ENCODE data around the gene TPST2.

TPST2 gene

DNA sequence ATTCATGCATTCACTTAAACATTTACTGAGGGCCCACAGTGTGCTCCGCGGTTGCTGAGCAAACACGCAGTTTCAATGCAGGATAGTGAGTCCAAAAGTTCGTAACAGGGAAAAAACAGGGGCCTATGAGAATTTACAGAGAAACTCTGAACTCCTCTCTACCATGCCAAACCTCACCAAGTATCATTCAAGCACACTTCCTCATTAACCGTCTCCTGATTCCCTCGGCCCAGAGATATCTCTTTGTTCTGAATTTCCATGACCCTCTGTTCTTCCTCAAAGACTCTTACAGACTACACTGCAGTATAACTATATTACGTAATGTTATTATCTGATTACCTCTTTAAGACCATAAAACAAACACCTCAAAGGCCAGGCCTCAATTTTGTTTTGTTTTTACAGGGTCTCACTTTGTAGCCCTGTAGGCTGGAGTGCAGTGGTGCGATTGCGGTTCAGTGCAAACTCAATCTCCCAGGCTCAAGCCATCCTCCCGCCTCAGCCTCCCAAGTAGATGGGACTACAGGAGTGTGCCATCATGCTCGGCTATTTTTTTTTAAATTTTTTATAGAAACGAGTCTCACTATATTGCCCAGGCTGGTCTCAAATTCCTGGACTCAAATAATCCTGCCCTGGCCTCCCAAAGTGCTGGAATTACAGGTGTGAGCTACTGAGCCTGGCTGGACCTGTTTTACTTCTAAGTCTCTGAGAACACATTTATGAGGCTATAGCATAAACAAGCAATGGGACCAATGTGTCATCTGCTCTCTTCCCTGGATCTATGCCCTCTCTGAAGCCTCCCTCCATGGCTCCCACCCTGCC, 109.9 kb downstream of the TPST2 start:
- intact Hi-C loops (cut with DNase I; ENCODE audit: low total_unique reads) = loop anchor here (10.0 kb wide), 1 partner anchor 105 kb away; no protein-coding TSS in a partner anchor
- Histone ChIP-seq H3K4me1 (peaks cover 0 to 49% (median 37%) of the 10 kb centered on the region in 4 donors), H3K36me3 (peaks cover 24 to 38% (median 30%) of the 10 kb centered on the region in 3 donors), H3K4me3 (no peak overlapping the region), H3K9me3 (no peaks in the 10 kb centered on the region), H3K27ac (no peak overlapping the region), H3K27me3 (no peaks in the 10 kb centered on the region)
- no peak for TF ChIP-seq CTCF (IDR thresholded peaks at IDR 0.05)
- DNase-seq = peak in 1 of 2 donors; percentile 11

DNA sequence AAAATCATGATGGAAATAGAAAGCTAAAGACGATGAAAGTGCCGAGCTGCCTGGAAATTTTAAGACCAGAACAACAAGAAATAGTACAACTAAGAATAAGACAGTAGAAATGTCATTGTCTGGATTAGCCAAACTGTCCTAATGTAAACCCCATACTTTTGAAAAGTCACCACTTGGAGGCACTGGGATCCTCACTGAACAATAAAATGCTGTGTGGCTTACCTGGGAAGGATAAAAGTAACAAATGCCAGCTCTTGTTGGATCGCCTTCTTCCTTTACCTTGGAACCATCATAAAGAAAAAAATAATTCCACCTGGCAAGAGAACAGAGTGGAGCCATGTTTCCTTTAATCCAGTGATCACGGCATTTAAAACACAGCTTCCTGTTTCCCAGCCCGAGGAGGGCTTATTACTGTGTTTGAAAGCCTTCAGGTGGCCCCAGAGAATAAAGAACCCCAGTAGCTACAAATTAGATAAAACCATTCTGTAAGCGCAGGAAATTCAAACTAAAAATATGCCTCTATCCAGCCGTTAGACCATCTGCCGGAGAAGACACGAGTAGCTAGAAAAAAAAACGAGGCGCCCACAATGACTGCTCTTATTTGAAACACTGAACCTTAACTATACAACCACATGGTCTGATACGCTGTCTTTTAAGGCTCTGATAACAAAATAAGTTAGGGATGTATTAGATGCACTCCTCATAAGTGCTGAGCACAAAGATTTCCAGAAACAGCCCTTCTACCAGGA, 110.7 kb downstream of the TPST2 start:
- H3K9me3 ChIP-seq = no peaks in the 10 kb centered on the region
- peaks cover 0 to 41% (median 33%) of the 10 kb centered on the region in 4 donors for H3K4me1 ChIP-seq
- intact Hi-C loops (cut with DNase I; ENCODE audit: low total_unique reads) = no loop called here
- no peak overlapping the region for H3K4me3 ChIP-seq
- no peak for DNase-seq
- peaks cover 30 to 44% (median 35%) of the 10 kb centered on the region in 3 donors for H3K36me3 ChIP-seq
- H3K27me3 ChIP-seq = no peaks in the 10 kb centered on the region
- TF ChIP-seq CTCF (IDR thresholded peaks at IDR 0.05) = no peak
- H3K27ac ChIP-seq = no peak overlapping the region

GRCh38 chr22:26477341-26477731, 112.6 kb downstream of the TPST2 start:
- Histone ChIP-seq H3K36me3 (peaks cover 42 to 62% (median 42%) of the 10 kb centered on the region in 3 donors), H3K9me3 (no peaks in the 10 kb centered on the region), H3K27ac (no peak overlapping the region), H3K4me3 (no peak overlapping the region), H3K27me3 (no peaks in the 10 kb centered on the region), H3K4me1 (peaks cover 0 to 31% (median 25%) of the 10 kb centered on the region in 4 donors)
- DNase-seq = peak in 1 of 2 donors; percentile 0
- intact Hi-C loops (cut with DNase I; ENCODE audit: low total_unique reads) = no loop called here
- TF ChIP-seq CTCF (IDR thresholded peaks at IDR 0.05) = no peak

DNA sequence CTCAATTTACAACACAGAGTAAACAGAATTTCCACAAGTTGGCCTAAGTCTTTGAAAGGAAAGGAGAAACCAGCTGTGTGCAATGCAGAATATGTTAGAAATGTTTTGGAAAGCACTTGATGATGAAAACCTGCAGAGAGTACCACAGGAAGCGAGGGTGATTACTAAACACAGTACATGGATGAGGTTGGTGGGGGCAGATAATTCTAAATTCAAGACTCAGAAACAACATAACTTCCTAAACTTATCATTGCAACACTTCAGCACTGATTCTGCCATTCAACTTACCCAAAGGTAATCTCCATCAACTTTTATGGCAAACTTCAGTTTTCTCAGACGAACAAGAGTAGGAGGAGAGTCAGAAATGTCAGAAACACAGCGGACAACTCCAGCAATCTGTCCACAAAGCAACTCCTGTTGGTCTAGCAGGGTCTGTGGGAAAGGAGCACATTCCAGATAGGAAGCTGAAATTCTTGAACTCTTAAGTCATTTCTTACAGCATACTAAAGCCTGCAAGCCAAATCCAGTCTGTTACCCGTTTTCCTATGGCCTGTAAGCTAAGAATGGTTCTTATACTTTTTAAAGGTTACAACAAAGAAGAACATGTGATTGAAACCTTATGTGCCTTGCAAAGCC, 113.1 kb downstream of the TPST2 start:
- H3K36me3 ChIP-seq = peaks cover 45 to 67% (median 47%) of the 10 kb centered on the region in 3 donors
- no peak overlapping the region for H3K4me3 ChIP-seq
- no peaks in the 10 kb centered on the region for H3K27me3 ChIP-seq
- no peak for TF ChIP-seq CTCF (IDR thresholded peaks at IDR 0.05)
- H3K9me3 ChIP-seq = no peaks in the 10 kb centered on the region
- intact Hi-C loops (cut with DNase I; ENCODE audit: low total_unique reads) = no loop called here
- peaks cover 0 to 26% (median 21%) of the 10 kb centered on the region in 4 donors for H3K4me1 ChIP-seq
- no peak overlapping the region for H3K27ac ChIP-seq
- DNase-seq = no peak

DNA sequence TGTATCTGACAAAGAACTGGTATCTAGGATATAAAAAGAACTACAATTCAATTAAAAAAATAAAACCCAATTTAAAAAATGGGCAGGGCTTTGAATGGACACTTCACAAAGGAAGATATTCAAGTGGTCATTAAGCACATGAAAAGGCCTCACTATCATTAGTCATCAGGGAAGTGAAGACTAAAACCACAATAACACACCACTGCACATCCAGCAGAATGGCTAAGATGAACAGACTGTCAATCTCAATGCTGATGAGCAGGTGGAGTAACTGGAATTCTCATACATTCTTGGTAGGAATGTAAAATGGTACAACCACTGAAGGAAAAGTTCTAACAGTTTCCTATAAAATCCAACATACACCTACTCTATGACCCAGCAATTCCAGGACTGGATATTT, 115.2 kb downstream of the TPST2 start:
- DNase-seq = no peak
- TF ChIP-seq CTCF (IDR thresholded peaks at IDR 0.05) = no peak
- peaks cover 65 to 79% (median 66%) of the 10 kb centered on the region in 3 donors for H3K36me3 ChIP-seq

More for the DNA sequence above, 115.2 kb downstream of the TPST2 start:
- Histone ChIP-seq H3K27ac (no peak overlapping the region), H3K9me3 (no peaks in the 10 kb centered on the region), H3K27me3 (no peaks in the 10 kb centered on the region), H3K4me1 (peaks cover 0 to 5% (median 2%) of the 10 kb centered on the region in 4 donors), H3K4me3 (no peak overlapping the region)
- intact Hi-C loops (cut with DNase I; ENCODE audit: low total_unique reads) = no loop called here

Data from tibial artery (tissue), 4 donors.